ENCODE measurements around the gene SAA2.

Gene SAA2

DNA sequence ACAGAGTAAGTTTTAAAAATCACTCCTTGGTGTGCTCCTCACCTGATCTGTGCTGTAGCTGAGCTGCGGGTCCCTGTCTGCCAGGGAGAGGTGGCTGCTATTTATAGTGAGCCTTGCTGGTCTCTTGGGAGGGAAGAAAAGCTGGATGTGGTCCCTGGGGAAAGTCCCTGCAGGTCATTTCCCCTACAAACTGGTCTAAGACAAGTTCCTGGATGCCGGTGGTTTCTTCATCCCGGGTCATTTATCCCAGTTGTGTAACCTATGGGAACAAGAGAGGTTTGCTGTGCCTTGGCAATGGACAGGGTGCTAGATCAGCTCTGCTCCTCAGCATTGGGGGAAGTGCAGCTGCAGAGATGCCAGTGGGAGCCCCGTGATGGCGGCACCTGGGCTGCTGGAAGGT lies at the start of gene SAA2:
SAA2 (minus strand) TSS at position 108 of the 400 bp plus-strand sequence. CDS start 657 bp downstream, outside the sequence.
- TF ChIP-seq, protein P1, sequence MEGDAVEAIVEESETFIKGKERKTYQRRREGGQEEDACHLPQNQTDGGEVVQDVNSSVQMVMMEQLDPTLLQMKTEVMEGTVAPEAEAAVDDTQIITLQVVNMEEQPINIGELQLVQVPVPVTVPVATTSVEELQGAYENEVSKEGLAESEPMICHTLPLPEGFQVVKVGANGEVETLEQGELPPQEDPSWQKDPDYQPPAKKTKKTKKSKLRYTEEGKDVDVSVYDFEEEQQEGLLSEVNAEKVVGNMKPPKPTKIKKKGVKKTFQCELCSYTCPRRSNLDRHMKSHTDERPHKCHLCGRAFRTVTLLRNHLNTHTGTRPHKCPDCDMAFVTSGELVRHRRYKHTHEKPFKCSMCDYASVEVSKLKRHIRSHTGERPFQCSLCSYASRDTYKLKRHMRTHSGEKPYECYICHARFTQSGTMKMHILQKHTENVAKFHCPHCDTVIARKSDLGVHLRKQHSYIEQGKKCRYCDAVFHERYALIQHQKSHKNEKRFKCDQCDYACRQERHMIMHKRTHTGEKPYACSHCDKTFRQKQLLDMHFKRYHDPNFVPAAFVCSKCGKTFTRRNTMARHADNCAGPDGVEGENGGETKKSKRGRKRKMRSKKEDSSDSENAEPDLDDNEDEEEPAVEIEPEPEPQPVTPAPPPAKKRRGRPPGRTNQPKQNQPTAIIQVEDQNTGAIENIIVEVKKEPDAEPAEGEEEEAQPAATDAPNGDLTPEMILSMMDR (IDR thresholded peaks at IDR 0.05): no peak

DNA sequence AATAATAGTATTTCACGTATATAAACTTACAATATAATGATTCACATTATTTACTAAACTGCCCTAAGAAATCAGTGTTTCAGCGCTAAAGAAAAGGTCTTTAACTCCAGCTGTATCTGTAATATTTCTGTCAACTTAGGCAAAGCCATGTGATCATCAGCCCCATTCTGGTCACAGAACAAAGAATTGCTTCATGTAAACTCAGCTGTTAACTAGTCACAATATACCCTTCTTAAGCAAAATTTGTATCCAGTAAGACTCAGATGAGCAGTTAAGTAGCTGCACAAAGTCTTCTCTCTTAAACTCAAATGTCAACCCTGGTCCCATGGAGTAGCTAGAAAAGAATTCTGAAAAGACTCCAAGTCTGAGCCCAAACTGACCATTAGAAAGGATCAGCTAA lies 46.8 kb upstream of the SAA2 start:
- TF ChIP-seq, protein P1 (IDR thresholded peaks at IDR 0.05): no peak

GRCh38 chr11:18294862-18295261 lies 46.4 kb upstream of the SAA2 start:
- TF ChIP-seq, protein P1 (IDR thresholded peaks at IDR 0.05): no peak

- TF ChIP-seq, protein P1 (IDR thresholded peaks at IDR 0.05): no peak
Measured at GRCh38 chr11:18288911-18289310, 40.4 kb upstream of the SAA2 start.

DNA sequence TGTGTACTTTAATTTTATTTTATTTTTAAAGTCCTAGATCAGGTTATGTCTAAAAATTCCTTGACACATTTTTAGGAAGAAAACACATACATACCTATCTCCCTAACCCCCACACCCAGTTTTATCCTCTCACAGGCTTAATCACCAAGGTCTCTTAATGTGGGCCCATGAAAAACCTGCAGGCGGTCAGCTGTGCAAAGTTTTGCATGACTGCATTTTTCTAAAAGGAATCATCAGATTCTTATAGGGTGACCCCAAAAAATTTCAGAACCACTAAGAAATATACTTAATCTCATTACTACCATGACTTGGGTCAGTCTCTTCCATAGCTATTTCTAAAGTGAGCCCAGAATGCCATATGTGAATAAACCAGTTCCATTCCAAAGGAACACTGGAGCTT lies 37.4 kb upstream of the SAA2 start:
- TF ChIP-seq, protein P1 (IDR thresholded peaks at IDR 0.05): no peak

DNA sequence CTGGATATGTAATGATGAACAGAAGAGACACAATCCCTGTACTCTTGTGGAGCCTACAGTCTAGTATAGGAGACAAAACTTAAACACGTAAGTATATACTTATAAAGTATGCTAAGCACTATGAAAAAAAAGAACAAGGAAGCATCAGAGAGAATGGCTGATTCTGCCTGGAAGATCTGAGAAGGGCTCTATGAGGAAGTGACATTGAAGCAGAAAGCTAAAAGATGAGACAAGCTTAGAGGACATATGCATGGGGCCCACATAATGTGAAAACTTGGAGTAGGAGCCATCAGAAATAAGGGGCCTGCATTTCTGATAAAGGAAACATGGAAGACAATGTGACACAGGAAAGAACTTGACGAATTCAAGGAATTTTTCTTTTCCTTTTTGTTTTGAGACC lies 34.2 kb upstream of the SAA2 start:
- TF ChIP-seq, protein P1 (IDR thresholded peaks at IDR 0.05): no peak

- TF ChIP-seq, protein P1 (IDR thresholded peaks at IDR 0.05): no peak
Measured at GRCh38 chr11:18280438-18281045, 32.1 kb upstream of the SAA2 start.

All from LNCAP (cell line).